NCI-H446 (cell line): ENCODE measurements around the gene PRCD.
"Not testable (repeated sequence)": the region's sequence is repeated elsewhere in the genome, so short reads cannot be mapped to it uniquely, and the experiment has no call there.

Source experiments
- DNase-seq, 2 experiments: peaks; one replicate each; lab custom pipeline; 2025; lab: John Stamatoyannopoulos, UW

The PRCD gene

GRCh38 chr17:76504117-76504516 is 35.7 kb upstream of the PRCD start:
- DNase-seq, result no peak

- DNase-seq, result peak; percentile 53 to 86
Measured at GRCh38 chr17:76506408-76507345, 33.2 kb upstream of the PRCD start.

GRCh38 chr17:76508472-76509063 is 31.3 kb upstream of the PRCD start:
- DNase-seq, result not testable (repeated sequence)

GRCh38 chr17:76510831-76511244 is 29.0 kb upstream of the PRCD start:
- DNase-seq, result no peak

GRCh38 chr17:76511668-76512365 is 28.0 kb upstream of the PRCD start:
- no peak for DNase-seq

GRCh38 chr17:76512366-76513305 is 27.2 kb upstream of the PRCD start:
- DNase-seq, result no peak

GRCh38 chr17:76513306-76513692 is 26.5 kb upstream of the PRCD start:
- no peak for DNase-seq

- not testable (repeated sequence) for DNase-seq
Measured at GRCh38 chr17:76514355-76514754, 25.5 kb upstream of the PRCD start.

- no peak for DNase-seq
Measured at GRCh38 chr17:76515274-76515949, 24.4 kb upstream of the PRCD start.

- DNase-seq, result no peak
Measured at GRCh38 chr17:76517638-76518038, 22.2 kb upstream of the PRCD start.

GRCh38 chr17:76519048-76519966 is 20.5 kb upstream of the PRCD start:
- no peak for DNase-seq

GRCh38 chr17:76521262-76521661 is 18.6 kb upstream of the PRCD start:
- no peak for DNase-seq

- not testable (repeated sequence) for DNase-seq
Measured at GRCh38 chr17:76521683-76522082, 18.2 kb upstream of the PRCD start.

GRCh38 chr17:76523084-76524037 is 16.5 kb upstream of the PRCD start:
- peak; percentile 45 to 66 for DNase-seq

- DNase-seq, result no peak
Measured at GRCh38 chr17:76524598-76525512, 15.0 kb upstream of the PRCD start.

GRCh38 chr17:76525513-76525833 is 14.4 kb upstream of the PRCD start:
- DNase-seq, result not testable (repeated sequence)

GRCh38 chr17:76527016-76527415 is 12.8 kb upstream of the PRCD start:
- not testable (repeated sequence) for DNase-seq
